Ramos (cell line): ENCODE measurements around the gene NLRP8.
"Not testable (repeated sequence)": the region's sequence is repeated elsewhere in the genome, so short reads cannot be mapped to it uniquely, and the experiment has no call there.

Experiments
- in situ Hi-C: fragments of 300-500 bp; cut with MboI; formaldehyde crosslinking; loops from one replicate; pipeline ENCODE4 v1.14.3; 2022; ENCODE audit warnings: low sequenced_read_pairs; ENCODE audit not compliant: unreplicated experiment

Gene NLRP8

GRCh38 chr19:55947532-55947931 lies at the start of gene NLRP8:
TSS of gene NLRP8 (plus strand) at chr19:55947832.
- in situ Hi-C loops, result no loop called here

DNA sequence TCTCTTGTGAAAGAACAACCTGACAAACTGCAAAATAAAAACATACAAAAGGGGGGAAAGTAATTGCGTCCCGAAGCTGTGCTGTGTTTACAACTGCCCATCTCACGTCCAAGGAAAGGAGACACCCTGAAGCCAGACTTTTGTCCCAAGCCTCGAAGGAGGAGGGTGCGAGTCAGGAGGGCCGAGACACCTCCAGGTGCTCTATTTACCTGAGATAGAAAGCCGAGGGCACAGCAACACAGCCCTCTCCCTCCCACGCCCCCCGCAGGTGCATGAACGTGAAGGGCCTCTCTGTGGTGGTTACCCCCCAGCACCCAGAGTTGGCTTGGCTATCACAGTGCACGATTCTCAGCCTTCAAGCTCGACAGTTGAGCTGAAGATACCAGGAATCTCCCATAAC lies 48.7 kb upstream of the NLRP8 start:
- in situ Hi-C loops, result no loop called here

DNA sequence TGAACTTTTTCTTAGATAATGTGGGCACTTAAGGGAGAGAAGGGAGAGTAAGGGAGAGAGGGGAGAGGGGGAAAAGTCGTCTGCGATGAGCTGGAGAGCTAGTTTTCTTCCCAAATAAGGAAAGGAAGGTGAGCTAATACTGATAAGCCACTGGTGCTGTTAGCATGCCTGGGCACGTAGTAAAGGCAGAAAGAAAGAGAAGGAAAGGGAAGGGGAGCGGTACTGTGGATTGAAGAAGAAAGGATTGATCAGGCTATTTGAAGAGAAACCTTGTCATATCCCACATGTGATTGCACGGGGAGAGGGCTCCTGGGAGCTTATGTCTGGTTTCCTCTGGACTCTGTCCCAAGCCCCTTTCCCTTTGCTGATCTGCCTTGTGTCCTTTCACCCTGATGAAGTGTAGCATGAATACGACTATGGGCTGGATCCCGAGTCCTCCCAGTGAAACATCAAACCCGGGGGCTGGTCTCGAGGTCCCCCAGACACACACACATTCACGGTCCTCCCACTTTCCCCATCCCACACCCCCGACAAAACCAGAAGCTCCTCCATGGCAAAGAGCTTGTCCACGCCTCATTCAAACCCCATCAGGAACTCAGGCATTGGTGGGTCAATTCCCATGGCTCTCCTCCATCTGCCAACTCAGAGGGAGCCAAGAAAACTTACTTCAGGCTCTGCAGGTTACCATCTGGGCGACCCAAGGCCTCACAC lies 46.1 kb upstream of the NLRP8 start:
- in situ Hi-C loops, result no loop called here

- in situ Hi-C loops, result no loop called here
Observed at GRCh38 chr19:55902080-55902751, 45.4 kb upstream of the NLRP8 start.

DNA sequence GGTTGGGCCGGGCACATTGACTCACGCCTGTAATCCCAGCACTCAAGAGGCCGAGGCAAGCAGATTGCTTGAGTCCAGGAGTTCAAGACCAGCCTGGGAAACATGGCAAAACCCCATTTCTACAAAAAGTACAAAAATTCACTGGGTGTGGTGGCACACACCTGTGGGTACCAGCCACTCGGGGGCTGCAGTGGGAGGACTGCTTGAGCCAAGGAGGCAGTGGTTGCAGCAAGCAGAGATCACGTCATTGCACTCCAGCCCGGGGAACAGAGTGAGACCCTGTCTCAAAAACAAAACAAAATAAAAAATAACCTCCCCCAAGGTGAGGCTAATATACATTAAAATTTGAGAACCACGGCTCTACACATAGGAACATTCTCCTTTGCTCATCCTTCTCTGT lies 40.3 kb upstream of the NLRP8 start:
- in situ Hi-C loops, result no loop called here

GRCh38 chr19:55907746-55908145 lies 39.9 kb upstream of the NLRP8 start:
- in situ Hi-C loops, result no loop called here

DNA sequence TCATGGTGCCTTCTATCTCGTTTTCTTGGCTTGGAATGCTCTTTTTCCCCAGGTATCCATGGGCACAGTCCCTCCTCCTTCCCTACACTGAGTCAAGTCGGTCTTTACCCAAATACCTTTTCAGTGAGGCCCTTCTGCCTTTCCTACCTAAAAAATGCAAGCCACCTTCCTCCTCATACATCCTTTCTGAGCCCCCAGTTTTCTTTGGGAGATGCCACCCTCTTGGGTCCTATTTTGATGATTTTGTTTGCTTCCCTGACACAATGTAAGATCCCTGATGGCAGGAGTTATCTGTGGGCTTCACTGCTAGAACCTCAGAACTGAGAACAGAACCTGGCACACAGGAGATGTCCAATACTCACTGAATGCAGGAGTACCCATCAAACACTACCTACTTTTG lies 37.8 kb upstream of the NLRP8 start:
- in situ Hi-C loops, result no loop called here

GRCh38 chr19:55912916-55913315 lies 34.7 kb upstream of the NLRP8 start:
- in situ Hi-C loops, result no loop called here

GRCh38 chr19:55913643-55914268 lies 33.9 kb upstream of the NLRP8 start:
- in situ Hi-C loops, result no loop called here

DNA sequence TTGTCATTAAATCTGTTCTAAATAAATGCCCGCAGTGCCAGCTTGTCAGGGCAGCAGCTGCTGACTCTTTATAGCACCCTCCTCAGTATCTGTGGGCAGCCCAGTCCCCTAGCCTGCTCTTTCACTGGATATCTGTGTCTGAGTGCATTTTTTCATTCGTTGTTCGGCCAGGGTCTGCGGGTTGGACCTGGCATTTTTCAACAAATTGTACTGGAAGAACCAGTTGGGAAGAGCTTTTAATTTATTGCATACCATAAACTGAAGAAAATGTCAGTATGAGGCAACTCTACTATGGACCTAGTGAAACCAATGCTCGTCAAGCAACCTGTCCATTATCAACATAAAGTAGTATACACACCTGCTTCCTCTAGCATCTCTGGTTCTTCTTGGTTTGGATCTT lies 24.1 kb upstream of the NLRP8 start:
- in situ Hi-C loops, result no loop called here

GRCh38 chr19:55927991-55928390 lies 19.6 kb upstream of the NLRP8 start:
- in situ Hi-C loops, result no loop called here

- in situ Hi-C loops, result not testable (repeated sequence)
Observed at GRCh38 chr19:55929258-55929657, 18.4 kb upstream of the NLRP8 start.

DNA sequence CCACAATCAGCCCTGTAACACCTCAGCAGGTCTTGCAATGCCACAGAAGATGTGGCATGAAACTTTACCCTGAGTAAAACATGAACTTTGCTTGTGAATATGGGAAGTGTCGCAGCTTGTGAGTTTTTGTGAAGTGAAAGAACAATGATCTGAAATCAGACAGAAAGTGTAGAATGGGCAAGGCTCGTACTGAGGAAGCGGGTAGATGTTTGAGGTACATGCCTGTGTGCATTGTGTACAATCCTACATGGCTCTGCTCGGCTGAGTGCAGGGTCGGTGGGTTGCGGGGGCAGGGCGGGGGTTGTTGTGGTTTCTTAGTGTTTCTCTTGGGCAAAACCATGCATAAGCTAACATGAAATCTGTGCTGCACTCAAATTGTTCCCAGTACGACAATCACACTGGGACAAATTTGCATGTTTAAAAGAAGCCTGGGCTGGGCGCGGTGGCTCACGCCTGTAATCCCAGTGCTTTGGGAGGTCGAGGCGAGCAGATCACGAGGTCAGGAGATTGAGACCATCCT lies 16.6 kb upstream of the NLRP8 start:
- in situ Hi-C loops, result no loop called here

DNA sequence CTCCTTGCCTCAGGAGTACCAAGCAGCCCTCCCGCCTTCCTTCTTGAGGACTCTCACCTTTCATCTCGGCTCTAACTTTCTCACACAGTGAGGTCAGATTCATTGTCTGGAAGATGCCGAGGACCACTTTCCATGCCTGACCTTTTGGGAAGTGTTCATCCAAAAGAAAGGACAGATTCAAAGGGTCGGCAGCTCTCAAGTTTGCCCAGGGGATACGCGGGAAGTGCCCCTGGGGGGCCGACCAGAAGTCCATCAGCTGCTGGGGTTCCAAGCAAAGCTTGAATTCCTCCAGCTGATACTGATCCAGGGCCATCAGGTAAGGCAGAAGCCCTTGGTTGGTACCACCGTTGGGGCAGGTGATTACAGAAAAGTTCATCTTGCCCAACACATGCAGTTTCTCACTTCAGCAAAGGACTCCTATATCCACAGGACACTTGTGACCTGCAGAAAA lies 15.7 kb upstream of the NLRP8 start, which contains the start of gene NLRP13:
NLRP13 (minus strand) TSS at position 401 of the 451 bp plus-strand sequence; CDS start at position 376, 25 bp downstream.
- in situ Hi-C loops, result no loop called here

DNA sequence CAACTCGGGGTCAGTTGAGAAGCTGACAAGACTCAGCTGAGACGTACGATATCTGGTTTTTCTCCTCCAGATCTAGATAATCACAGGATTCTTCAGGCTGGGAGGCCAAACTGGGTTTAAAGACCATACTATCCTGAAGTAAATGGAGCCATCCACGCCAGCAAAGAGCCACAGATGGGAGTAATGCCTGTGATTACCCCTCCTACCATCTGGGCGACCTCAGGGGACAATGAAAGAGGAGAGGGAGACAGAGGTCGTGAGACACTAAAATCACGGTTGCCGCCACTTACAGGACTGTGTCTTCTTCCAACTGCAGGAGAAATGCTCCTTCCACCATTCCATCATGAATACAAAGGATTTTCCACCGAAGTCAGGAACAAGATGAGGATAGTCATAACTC lies 12.4 kb upstream of the NLRP8 start:
- in situ Hi-C loops, result no loop called here

GRCh38 chr19:55939206-55939605 lies 8.4 kb upstream of the NLRP8 start:
- in situ Hi-C loops, result no loop called here

DNA sequence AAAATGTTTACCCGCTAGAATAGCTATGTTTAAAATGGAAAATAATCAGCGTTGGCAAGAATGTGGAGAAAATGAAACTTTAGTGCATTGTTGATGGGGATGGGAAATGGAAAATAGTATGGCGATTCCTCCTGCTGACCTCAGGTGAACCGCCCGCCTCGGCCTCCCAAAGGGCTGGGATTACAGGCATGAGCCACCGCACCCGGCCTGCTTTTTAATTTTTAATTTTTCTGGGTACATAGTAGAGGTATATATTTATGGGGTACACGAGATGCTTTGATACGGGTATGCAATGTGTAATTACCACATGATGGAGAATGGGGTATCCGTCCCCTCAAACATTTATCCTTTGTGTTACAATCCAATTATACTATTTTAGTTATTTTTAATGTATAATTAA lies 7.3 kb upstream of the NLRP8 start:
- in situ Hi-C loops, result no loop called here

GRCh38 chr19:55950566-55950965 lies 2.9 kb downstream of the NLRP8 start:
- in situ Hi-C loops, result not testable (repeated sequence)

DNA sequence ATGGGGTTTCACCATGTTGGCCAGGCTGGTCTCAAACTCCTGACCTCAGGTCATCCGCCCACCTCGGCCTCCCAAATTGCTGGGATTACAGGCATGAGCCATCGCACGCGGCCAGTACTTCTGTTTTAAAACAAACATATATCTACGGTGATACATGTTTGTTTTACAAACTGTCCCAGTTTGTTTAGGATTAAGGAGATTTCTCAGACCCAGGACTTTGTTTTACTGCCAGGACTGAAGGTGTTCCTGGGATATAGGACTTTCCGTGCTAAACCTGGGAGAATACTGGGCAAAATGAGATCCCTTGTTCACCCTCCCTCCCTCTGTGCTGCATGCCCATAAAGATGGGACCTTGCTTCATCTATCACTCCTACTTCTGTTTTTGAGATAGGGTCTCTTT lies 8.8 kb downstream of the NLRP8 start:
- in situ Hi-C loops, result no loop called here

- in situ Hi-C loops, result no loop called here
Observed at GRCh38 chr19:55958356-55958755, 10.7 kb downstream of the NLRP8 start.

GRCh38 chr19:55959996-55960675 lies 12.5 kb downstream of the NLRP8 start:
- in situ Hi-C loops, result no loop called here
